H9 (cell line): ENCODE results near the gene HCRTR2. TPM values are rescaled to one million over a fixed set of nuclear protein-coding genes. Genes with fewer than 3 reads are reported as not detected.

Experiments used
- DNase-seq: peaks from one replicate; pipeline ENCODE4 v3.0.0-alpha.2; 2017
- H2AFZ ChIP-seq: one replicate; pipeline ENCODE4 v1.6.1; 2013; ENCODE audit warnings: mild to moderate bottlenecking, low read length, control low read depth, moderate library complexity
- H2AK5ac ChIP-seq: 2 replicates; pipeline ENCODE4 v1.6.1; 2013; ENCODE audit warnings: low read length, control low read depth, mixed read lengths; ENCODE audit not compliant: insufficient read length
- H2BK120ac ChIP-seq: one replicate; pipeline ENCODE4 v1.6.1; 2013; ENCODE audit warnings: low read depth, mild to moderate bottlenecking, low read length, control low read depth, inconsistent platforms; ENCODE audit not compliant: poor library complexity, severe bottlenecking
- H2BK12ac ChIP-seq: 2 replicates; pipeline ENCODE4 v1.6.1; 2013; ENCODE audit warnings: low read length, control low read depth, mixed read lengths, low read depth; ENCODE audit not compliant: insufficient read length
- H2BK15ac ChIP-seq: 2 replicates; pipeline ENCODE4 v1.6.1; 2013; ENCODE audit warnings: low read depth, low read length, control low read depth
- H2BK20ac ChIP-seq: one replicate; pipeline ENCODE4 v1.6.1; 2013; ENCODE audit warnings: low read depth, mild to moderate bottlenecking, low read length, control low read depth, inconsistent platforms; ENCODE audit not compliant: poor library complexity, severe bottlenecking
- H2BK5ac ChIP-seq: 2 replicates; pipeline ENCODE4 v1.6.1; 2013; ENCODE audit warnings: low read length, control low read depth, mixed read lengths; ENCODE audit not compliant: insufficient read length
- H3K14ac ChIP-seq: 2 replicates; pipeline ENCODE4 v1.6.1; 2013; ENCODE audit warnings: low read length, control low read depth; ENCODE audit not compliant: insufficient read depth
- H3K18ac ChIP-seq: 2 replicates; pipeline ENCODE4 v1.6.1; 2013; ENCODE audit warnings: low read depth, mild to moderate bottlenecking, mixed read lengths, low read length, control low read depth; ENCODE audit not compliant: insufficient read length
- H3K23ac ChIP-seq: 2 replicates; pipeline ENCODE4 v1.6.1; 2013; ENCODE audit warnings: low read length, control low read depth, mixed read lengths, low read depth; ENCODE audit not compliant: insufficient read length
- H3K23me2 ChIP-seq: 2 replicates; pipeline ENCODE4 v1.6.1; 2013; ENCODE audit warnings: low read depth, mild to moderate bottlenecking, mixed read lengths, low read length, control low read depth; ENCODE audit not compliant: insufficient read length, poor library complexity, severe bottlenecking
- H3K27ac ChIP-seq: 2 replicates; pipeline ENCODE4 v1.5.1; 2013; ENCODE audit warnings: low read length, control low read depth, mixed read lengths, low read depth; ENCODE audit not compliant: insufficient read length
- H3K27me3 ChIP-seq: 2 replicates; pipeline ENCODE4 v1.6.1; 2013; ENCODE audit warnings: low read length, control low read depth, inconsistent platforms; ENCODE audit not compliant: insufficient read depth
- H3K4ac ChIP-seq: 2 replicates; pipeline ENCODE4 v1.6.1; 2013; ENCODE audit warnings: low read depth, mild to moderate bottlenecking, control low read depth, inconsistent platforms, low read length, moderate library complexity
- H3K4me1 ChIP-seq: 2 replicates; pipeline ENCODE4 v1.6.1; 2013; ENCODE audit warnings: low read length, control low read depth, inconsistent platforms; ENCODE audit not compliant: insufficient read depth
- H3K4me2 ChIP-seq: 2 replicates; pipeline ENCODE4 v1.6.1; 2013; ENCODE audit warnings: low read length, control low read depth, mixed read lengths; ENCODE audit not compliant: insufficient read length, insufficient read depth
- H3K56ac ChIP-seq: 2 replicates; pipeline ENCODE4 v1.6.1; 2013; ENCODE audit warnings: low read depth, mild to moderate bottlenecking, mixed read lengths, low read length, control low read depth; ENCODE audit not compliant: insufficient read length
- H3K79me1 ChIP-seq: 2 replicates; pipeline ENCODE4 v1.6.1; 2013; ENCODE audit warnings: low read depth, mild to moderate bottlenecking, moderate library complexity, low read length, control low read depth, inconsistent platforms; ENCODE audit not compliant: insufficient read depth, poor library complexity, severe bottlenecking
- H3K79me2 ChIP-seq: 2 replicates; pipeline ENCODE4 v1.6.1; 2013; ENCODE audit warnings: low read length, control low read depth, inconsistent platforms; ENCODE audit not compliant: insufficient read depth
- H3K9ac ChIP-seq: 2 replicates; pipeline ENCODE4 v1.6.1; 2013; ENCODE audit warnings: low read length, control low read depth, mixed read lengths; ENCODE audit not compliant: insufficient read length; ENCODE audit errors: extremely low read depth
- H3K9me3 ChIP-seq: one replicate; pipeline ENCODE4 v1.6.1; 2013; ENCODE audit warnings: low read depth, low read length, inconsistent platforms; ENCODE audit not compliant: control insufficient read depth
- H3T11ph ChIP-seq: one replicate; pipeline ENCODE4 v1.6.1; 2013; ENCODE audit warnings: mild to moderate bottlenecking, low read length, control low read depth, inconsistent platforms
- H4K20me1 ChIP-seq: one replicate; pipeline ENCODE4 v1.6.1; 2013; ENCODE audit not compliant: control insufficient read depth, insufficient read length, insufficient read depth
- H4K5ac ChIP-seq: 2 replicates; pipeline ENCODE4 v1.6.1; 2013; ENCODE audit warnings: low read depth, mild to moderate bottlenecking, mixed read lengths, low read length, control low read depth; ENCODE audit not compliant: insufficient read length
- H4K8ac ChIP-seq: replicated peaks from 2 replicates; pipeline ENCODE4 v1.6.1; 2013; ENCODE audit warnings: low read length, control low read depth, mixed read lengths, low read depth; ENCODE audit not compliant: insufficient read length
- H4K91ac ChIP-seq: 2 replicates; pipeline ENCODE4 v1.6.1; 2013; ENCODE audit warnings: low read depth, mild to moderate bottlenecking, moderate library complexity, mixed read lengths, low read length, control low read depth; ENCODE audit not compliant: insufficient read length
- H3K27ac Mint-ChIP-seq, 3 experiments: 2 replicates in 2 of 3; 3 replicates in 1 of 3; pipeline ENCODE4 v1.8.0; 2020 to 2021; ENCODE audit warnings: mixed read lengths in 3 of 3, mild to moderate bottlenecking in 1 of 3, moderate library complexity in 1 of 3
- H3K27me3 Mint-ChIP-seq: 2 replicates; pipeline ENCODE4 v1.8.0; 2021; ENCODE audit warnings: low read depth, mild to moderate bottlenecking, moderate library complexity, mixed read lengths
- H3K36me3 Mint-ChIP-seq, 3 experiments: 2 replicates in 2 of 3; 3 replicates in 1 of 3; pipeline ENCODE4 v1.8.0; 2020 to 2021; ENCODE audit warnings: low read depth in 3 of 3, mixed read lengths in 3 of 3; ENCODE audit not compliant: insufficient read depth in 1 of 3
- H3K4me1 Mint-ChIP-seq, 2 experiments: 2 replicates each; pipeline ENCODE4 v1.8.0; 2020; ENCODE audit warnings: mixed read lengths in 2 of 2
- H3K4me3 Mint-ChIP-seq, 2 experiments: 2 replicates in 1 of 2; 3 replicates in 1 of 2; pipeline ENCODE4 v1.8.0; 2020 to 2021; ENCODE audit warnings: mild to moderate bottlenecking in 2 of 2, mixed read lengths in 2 of 2, moderate library complexity in 1 of 2
- H3K9me3 Mint-ChIP-seq, 2 experiments: 2 replicates in 1 of 2; 3 replicates in 1 of 2; pipeline ENCODE4 v1.8.0; 2020; ENCODE audit warnings: mild to moderate bottlenecking in 2 of 2, mixed read lengths in 2 of 2, moderate library complexity in 1 of 2
- WGBS: extraction: QIAGEN DNeasy Blood & Tissue Kit; methylation state at CpG from one replicate; pipeline ENCODE4 v1.1.7; 2013; ENCODE audit warnings: missing lambda C conversion rate, low lambda C conversion rate, mixed read lengths; ENCODE audit not compliant: insufficient read length; ENCODE audit errors: extremely low coverage; 5-methylcytosine and 5-hydroxymethylcytosine counted together
- total RNA-seq: library from RNA; stranded (reverse); gene quantifications from 2 replicates; pipeline ENCODE4 v1.2.1, GENCODE V29; 2021
- TF ChIP-seq, protein P1 (sequence below): fragments of 200-600 bp; sonication (generic); conservative IDR thresholded peaks from 3 replicates; pipeline ENCODE4 v1.8.0; 2021; ENCODE audit warnings: antibody characterized with exemption, mild to moderate bottlenecking

The HCRTR2 gene
- total RNA-seq, 1 experiment from 2014 or later, result not detected

DNA sequence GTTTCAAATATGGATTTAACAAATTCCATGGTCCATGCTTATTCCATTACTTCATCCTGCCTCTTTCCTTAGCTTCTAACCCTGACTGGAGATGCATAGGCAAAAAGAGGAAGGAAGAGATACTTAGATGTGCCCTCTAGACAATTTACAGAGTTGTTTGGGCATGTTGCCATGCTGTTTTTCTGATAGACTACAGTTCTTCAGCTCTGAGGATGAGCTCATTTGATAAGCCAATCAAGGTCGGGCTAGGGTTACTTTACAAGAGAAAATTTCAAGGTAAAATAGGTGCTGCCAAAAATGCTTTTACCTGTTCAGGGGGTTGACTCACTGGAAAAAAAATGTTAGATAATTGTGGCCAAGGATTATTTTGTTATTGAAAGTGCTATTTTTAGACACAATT lies 5.9 kb downstream of the HCRTR2 start:
- no peaks in the 10 kb centered on the region for H3K79me2 ChIP-seq
- H3K14ac ChIP-seq, result no peak overlapping the region
- no peak overlapping the region for H3K18ac ChIP-seq
- peaks cover 4% of the 10 kb centered on the region for H3K23me2 ChIP-seq
- no peak overlapping the region for H3T11ph ChIP-seq
- no peak overlapping the region for H3K56ac ChIP-seq
- no peak overlapping the region for H2AFZ ChIP-seq
- no peak overlapping the region for H2BK15ac ChIP-seq
- H3K27ac ChIP-seq, result no peak overlapping the region
- no peak for DNase-seq
- no peak overlapping the region for H4K8ac ChIP-seq
- no peak overlapping the region for H3K23ac ChIP-seq
- no peaks in the 10 kb centered on the region for H3K79me1 ChIP-seq
- no peak overlapping the region for H2BK20ac ChIP-seq
- peaks cover under 1% of the 10 kb centered on the region; the same call in 1 of the 2 replicates for H3K27me3 ChIP-seq
- Mint-ChIP-seq H3K4me1 (peaks cover 7 to 8% of the 10 kb centered on the region in 2 experiments), H3K27me3 (peaks cover 18% of the 10 kb centered on the region), H3K36me3 (no peaks in the 10 kb centered on the region), H3K27ac (no peak overlapping the region), H3K4me3 (no peak overlapping the region), H3K9me3 (no peaks in the 10 kb centered on the region)
- H4K91ac ChIP-seq, result no peak overlapping the region
- no CpG with 5 or more reads among the region's 1 CpG for WGBS
- H2BK12ac ChIP-seq, result no peak overlapping the region
- no peak overlapping the region for H2AK5ac ChIP-seq
- no peak overlapping the region for H2BK120ac ChIP-seq
- TF ChIP-seq, protein P1, sequence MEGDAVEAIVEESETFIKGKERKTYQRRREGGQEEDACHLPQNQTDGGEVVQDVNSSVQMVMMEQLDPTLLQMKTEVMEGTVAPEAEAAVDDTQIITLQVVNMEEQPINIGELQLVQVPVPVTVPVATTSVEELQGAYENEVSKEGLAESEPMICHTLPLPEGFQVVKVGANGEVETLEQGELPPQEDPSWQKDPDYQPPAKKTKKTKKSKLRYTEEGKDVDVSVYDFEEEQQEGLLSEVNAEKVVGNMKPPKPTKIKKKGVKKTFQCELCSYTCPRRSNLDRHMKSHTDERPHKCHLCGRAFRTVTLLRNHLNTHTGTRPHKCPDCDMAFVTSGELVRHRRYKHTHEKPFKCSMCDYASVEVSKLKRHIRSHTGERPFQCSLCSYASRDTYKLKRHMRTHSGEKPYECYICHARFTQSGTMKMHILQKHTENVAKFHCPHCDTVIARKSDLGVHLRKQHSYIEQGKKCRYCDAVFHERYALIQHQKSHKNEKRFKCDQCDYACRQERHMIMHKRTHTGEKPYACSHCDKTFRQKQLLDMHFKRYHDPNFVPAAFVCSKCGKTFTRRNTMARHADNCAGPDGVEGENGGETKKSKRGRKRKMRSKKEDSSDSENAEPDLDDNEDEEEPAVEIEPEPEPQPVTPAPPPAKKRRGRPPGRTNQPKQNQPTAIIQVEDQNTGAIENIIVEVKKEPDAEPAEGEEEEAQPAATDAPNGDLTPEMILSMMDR, result no peak
- no peaks in the 10 kb centered on the region for H3K9me3 ChIP-seq
- H4K20me1 ChIP-seq, result no peaks in the 10 kb centered on the region
- no peak overlapping the region for H3K9ac ChIP-seq
- H3K4me2 ChIP-seq, result no peak overlapping the region
- no peak overlapping the region for H2BK5ac ChIP-seq
- no peaks in the 10 kb centered on the region; the same call in 1 of the 2 replicates for H3K4me1 ChIP-seq
- no peak overlapping the region for H4K5ac ChIP-seq
- H3K4ac ChIP-seq, result no peak overlapping the region
